Measurements from ENCODE around the gene FARSA. TPM values are rescaled to one million over a fixed set of nuclear protein-coding genes. Genes with fewer than 3 reads are reported as not detected.

FARSA gene
- total and polyA plus RNA-seq, 2 of the 13 experiments (the other 11 are each of a cell fraction or from before 2014, with no cell fraction given) = 25.9 to 72.0 TPM

DNA sequence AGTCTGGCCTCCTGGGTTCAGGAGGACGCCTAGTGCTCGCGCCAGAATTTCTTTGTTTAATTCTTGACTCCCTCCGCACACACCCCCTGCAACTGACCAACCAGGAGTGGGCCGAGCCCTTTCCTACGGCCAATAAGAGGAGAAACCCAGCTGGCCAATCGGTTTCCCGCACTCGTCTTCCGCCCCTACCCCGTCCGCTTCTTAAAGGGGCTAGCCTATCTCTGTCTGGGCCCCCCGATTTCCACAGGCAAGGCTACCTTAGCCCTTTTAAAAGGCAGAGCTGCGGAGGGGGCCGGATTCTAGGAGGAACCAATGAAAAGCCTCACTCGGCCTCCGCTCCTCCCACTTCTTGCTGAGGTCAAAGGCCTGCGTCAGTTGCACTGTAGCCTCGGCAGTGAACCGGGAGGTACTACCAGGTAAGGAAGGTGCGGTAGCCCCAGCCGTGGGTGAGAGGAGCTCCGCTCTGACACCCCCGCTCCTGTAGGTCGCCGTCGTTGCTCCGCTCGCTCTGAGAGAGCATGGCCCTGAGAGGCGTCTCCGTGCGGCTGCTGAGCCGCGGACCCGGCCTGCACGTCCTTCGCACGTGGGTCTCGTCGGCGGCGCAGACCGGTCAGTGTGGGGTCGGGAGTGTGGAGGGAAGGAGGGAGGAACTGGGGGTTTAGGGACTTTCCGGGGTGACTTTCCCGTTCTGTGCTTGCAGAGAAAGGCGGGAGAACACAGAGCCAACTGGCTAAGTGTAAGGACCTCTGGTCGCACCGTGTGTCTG lies 42.5 kb downstream of the FARSA start, which contains the start of gene GCDH (continued):
- TF ChIP-seq, protein P1, sequence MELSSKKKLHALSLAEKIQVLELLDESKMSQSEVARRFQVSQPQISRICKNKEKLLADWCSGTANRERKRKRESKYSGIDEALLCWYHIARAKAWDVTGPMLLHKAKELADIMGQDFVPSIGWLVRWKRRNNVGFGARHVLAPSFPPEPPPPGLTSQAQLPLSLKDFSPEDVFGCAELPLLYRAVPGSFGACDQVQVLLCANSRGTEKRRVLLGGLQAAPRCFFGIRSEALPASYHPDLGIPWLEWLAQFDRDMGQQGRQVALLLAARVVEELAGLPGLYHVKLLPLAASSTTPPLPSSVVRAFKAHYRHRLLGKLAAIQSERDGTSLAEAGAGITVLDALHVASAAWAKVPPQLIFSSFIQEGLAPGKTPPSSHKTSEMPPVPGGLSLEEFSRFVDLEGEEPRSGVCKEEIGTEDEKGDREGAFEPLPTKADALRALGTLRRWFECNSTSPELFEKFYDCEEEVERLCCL (CRISPR knock-in tag; IDR thresholded peaks at IDR 0.05; ENCODE audit: borderline replicate concordance) = no peak; the same call in 1 of the 2 replicates
- TF ChIP-seq ZNF263 (CRISPR knock-in tag; IDR thresholded peaks at IDR 0.05) (no peak), ZNF614 (CRISPR knock-in tag; IDR thresholded peaks at IDR 0.05; ENCODE audit: borderline replicate concordance) (no peak), ZNF772 (CRISPR knock-in tag; IDR thresholded peaks at IDR 0.05) (peak; percentile 60; the same call in 1 of the 2 replicates), PRMT3 (CRISPR knock-in tag; IDR thresholded peaks at IDR 0.05; ENCODE audit: borderline replicate concordance, low read depth) (no peak), ATF1 (CRISPR knock-in tag; IDR thresholded peaks at IDR 0.05) (peak; percentile 96), FOXJ3 (CRISPR knock-in tag; IDR thresholded peaks at IDR 0.05; ENCODE audit: borderline replicate concordance) (no peak), ZNF737 (CRISPR knock-in tag; IDR thresholded peaks at IDR 0.05; ENCODE audit: borderline replicate concordance) (no peak; the same call in 1 of the 2 replicates), CBFB (CRISPR knock-in tag; IDR thresholded peaks at IDR 0.05) (no peak), PRPF4 (IDR thresholded peaks at IDR 0.05; ENCODE audit: low read depth, low read length, poor library complexity, severe bottlenecking) (no peak), FOXO1 (CRISPR knock-in tag; IDR thresholded peaks at IDR 0.05) (peak; percentile 28; the same call in 1 of the 2 replicates), ZNF543 (CRISPR knock-in tag; IDR thresholded peaks at IDR 0.05) (peak; percentile 56), HIVEP1 (CRISPR knock-in tag; IDR thresholded peaks at IDR 0.05) (peak; percentile 67)
- TF ChIP-seq, protein P2, sequence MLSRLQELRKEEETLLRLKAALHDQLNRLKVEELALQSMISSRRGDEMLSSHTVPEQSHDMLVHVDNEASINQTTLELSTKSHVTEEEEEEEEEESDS (CRISPR knock-in tag; IDR thresholded peaks at IDR 0.05; ENCODE audit: borderline replicate concordance) = no peak
- TF ChIP-seq, protein P3, sequence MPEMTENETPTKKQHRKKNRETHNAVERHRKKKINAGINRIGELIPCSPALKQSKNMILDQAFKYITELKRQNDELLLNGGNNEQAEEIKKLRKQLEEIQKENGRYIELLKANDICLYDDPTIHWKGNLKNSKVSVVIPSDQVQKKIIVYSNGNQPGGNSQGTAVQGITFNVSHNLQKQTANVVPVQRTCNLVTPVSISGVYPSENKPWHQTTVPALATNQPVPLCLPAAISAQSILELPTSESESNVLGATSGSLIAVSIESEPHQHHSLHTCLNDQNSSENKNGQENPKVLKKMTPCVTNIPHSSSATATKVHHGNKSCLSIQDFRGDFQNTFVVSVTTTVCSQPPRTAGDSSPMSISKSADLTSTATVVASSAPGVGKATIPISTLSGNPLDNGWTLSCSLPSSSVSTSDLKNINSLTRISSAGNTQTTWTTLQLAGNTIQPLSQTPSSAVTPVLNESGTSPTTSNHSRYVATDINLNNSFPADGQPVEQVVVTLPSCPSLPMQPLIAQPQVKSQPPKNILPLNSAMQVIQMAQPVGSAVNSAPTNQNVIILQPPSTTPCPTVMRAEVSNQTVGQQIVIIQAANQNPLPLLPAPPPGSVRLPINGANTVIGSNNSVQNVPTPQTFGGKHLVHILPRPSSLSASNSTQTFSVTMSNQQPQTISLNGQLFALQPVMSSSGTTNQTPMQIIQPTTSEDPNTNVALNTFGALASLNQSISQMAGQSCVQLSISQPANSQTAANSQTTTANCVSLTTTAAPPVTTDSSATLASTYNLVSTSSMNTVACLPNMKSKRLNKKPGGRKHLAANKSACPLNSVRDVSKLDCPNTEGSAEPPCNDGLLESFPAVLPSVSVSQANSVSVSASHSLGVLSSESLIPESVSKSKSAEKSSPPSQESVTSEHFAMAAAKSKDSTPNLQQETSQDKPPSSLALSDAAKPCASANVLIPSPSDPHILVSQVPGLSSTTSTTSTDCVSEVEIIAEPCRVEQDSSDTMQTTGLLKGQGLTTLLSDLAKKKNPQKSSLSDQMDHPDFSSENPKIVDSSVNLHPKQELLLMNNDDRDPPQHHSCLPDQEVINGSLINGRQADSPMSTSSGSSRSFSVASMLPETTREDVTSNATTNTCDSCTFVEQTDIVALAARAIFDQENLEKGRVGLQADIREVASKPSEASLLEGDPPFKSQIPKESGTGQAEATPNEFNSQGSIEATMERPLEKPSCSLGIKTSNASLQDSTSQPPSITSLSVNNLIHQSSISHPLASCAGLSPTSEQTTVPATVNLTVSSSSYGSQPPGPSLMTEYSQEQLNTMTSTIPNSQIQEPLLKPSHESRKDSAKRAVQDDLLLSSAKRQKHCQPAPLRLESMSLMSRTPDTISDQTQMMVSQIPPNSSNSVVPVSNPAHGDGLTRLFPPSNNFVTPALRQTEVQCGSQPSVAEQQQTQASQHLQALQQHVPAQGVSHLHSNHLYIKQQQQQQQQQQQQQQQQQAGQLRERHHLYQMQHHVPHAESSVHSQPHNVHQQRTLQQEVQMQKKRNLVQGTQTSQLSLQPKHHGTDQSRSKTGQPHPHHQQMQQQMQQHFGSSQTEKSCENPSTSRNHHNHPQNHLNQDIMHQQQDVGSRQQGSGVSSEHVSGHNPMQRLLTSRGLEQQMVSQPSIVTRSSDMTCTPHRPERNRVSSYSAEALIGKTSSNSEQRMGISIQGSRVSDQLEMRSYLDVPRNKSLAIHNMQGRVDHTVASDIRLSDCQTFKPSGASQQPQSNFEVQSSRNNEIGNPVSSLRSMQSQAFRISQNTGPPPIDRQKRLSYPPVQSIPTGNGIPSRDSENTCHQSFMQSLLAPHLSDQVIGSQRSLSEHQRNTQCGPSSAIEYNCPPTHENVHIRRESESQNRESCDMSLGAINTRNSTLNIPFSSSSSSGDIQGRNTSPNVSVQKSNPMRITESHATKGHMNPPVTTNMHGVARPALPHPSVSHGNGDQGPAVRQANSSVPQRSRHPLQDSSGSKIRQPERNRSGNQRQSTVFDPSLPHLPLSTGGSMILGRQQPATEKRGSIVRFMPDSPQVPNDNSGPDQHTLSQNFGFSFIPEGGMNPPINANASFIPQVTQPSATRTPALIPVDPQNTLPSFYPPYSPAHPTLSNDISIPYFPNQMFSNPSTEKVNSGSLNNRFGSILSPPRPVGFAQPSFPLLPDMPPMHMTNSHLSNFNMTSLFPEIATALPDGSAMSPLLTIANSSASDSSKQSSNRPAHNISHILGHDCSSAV (CRISPR knock-in tag; IDR thresholded peaks at IDR 0.05; ENCODE audit: borderline replicate concordance) = no peak
- TF ChIP-seq, protein P4, sequence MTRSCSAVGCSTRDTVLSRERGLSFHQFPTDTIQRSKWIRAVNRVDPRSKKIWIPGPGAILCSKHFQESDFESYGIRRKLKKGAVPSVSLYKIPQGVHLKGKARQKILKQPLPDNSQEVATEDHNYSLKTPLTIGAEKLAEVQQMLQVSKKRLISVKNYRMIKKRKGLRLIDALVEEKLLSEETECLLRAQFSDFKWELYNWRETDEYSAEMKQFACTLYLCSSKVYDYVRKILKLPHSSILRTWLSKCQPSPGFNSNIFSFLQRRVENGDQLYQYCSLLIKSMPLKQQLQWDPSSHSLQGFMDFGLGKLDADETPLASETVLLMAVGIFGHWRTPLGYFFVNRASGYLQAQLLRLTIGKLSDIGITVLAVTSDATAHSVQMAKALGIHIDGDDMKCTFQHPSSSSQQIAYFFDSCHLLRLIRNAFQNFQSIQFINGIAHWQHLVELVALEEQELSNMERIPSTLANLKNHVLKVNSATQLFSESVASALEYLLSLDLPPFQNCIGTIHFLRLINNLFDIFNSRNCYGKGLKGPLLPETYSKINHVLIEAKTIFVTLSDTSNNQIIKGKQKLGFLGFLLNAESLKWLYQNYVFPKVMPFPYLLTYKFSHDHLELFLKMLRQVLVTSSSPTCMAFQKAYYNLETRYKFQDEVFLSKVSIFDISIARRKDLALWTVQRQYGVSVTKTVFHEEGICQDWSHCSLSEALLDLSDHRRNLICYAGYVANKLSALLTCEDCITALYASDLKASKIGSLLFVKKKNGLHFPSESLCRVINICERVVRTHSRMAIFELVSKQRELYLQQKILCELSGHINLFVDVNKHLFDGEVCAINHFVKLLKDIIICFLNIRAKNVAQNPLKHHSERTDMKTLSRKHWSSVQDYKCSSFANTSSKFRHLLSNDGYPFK (CRISPR knock-in tag; IDR thresholded peaks at IDR 0.05; ENCODE audit: borderline replicate concordance) = peak; percentile 89; the same call in 1 of the 2 replicates

Measured in HepG2 (cell line).